ENCODE measurements around the gene ARHGAP24.

GRCh38 chr4:85445050-85445639, 29.8 kb upstream of the ARHGAP24 start:
- no peak for TF ChIP-seq POLR2A (IDR thresholded peaks at IDR 0.05)
- TF ChIP-seq CTCF (IDR thresholded peaks at IDR 0.05), result no peak

Data from right lobe of liver (tissue), 4 donors.